AG09319 (cell line): ENCODE measurements around the gene LSAMP.

Source experiments
- DNase-seq: peaks from one replicate; pipeline ENCODE4 v3.0.0-alpha.2; 2010; ENCODE audit warnings: low read depth; ENCODE audit errors: extremely low read depth
- TF ChIP-seq, protein P1 (sequence below): IDR thresholded peaks from 2 replicates; pipeline ENCODE4 v1.5.1; 2011; ENCODE audit warnings: low read depth, mild to moderate bottlenecking, inconsistent platforms, low read length, moderate library complexity

Gene LSAMP

DNA sequence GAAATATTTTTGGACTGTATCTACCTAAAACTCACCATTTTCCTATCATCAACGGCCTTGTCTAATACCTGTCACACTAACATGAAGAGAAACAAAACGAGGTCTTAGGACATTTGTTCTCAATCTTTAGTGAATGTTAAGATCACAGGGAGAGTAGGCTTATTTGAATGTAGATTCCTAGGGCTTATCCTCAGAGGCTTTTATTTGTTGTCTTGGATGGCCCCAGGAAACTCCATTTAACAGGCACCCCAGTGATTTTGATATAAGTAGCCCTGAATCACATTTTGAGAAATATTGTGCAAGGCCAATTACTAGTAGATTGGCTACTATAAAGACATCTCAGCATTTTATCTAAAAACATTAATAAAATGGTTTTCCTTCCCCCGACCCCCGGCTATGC is 454.6 kb downstream of the LSAMP start:
- DNase-seq: no peak
- TF ChIP-seq, protein P1, sequence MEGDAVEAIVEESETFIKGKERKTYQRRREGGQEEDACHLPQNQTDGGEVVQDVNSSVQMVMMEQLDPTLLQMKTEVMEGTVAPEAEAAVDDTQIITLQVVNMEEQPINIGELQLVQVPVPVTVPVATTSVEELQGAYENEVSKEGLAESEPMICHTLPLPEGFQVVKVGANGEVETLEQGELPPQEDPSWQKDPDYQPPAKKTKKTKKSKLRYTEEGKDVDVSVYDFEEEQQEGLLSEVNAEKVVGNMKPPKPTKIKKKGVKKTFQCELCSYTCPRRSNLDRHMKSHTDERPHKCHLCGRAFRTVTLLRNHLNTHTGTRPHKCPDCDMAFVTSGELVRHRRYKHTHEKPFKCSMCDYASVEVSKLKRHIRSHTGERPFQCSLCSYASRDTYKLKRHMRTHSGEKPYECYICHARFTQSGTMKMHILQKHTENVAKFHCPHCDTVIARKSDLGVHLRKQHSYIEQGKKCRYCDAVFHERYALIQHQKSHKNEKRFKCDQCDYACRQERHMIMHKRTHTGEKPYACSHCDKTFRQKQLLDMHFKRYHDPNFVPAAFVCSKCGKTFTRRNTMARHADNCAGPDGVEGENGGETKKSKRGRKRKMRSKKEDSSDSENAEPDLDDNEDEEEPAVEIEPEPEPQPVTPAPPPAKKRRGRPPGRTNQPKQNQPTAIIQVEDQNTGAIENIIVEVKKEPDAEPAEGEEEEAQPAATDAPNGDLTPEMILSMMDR: no peak

DNA sequence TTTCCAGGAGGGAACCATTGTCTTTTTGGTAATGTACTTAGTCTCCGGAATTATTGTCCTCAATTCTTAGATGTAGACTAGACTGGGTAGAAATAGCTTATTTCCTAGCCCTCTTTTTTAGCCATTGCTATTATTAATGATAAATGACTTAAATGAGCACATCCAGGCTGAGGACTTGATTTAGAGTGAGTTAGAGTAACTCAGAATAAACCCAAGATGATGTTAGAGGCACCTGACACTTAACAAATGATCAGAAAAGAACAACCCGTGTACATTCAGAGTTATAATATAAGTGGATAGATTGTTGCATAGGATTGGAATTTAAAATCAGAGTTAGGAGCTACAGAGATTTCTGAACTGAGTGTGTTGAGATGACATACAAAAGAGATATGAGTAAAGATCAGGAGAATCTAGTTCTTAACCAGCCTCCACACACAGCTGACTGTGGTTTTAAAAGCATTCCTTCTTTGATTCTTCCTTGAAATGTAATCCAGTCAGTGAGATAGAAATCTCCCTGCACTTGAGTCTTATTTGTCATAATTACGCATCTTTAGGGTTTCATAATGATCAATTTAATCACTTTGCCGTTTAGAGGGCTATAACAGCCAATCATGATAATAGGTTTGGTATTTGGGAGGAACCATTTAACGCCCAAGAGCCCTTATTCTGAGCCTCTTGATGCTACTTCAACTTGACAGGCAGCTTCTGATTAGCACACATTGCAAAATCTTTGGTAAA is 455.4 kb downstream of the LSAMP start:
- TF ChIP-seq, protein P1: no peak
- no peak for DNase-seq

DNA sequence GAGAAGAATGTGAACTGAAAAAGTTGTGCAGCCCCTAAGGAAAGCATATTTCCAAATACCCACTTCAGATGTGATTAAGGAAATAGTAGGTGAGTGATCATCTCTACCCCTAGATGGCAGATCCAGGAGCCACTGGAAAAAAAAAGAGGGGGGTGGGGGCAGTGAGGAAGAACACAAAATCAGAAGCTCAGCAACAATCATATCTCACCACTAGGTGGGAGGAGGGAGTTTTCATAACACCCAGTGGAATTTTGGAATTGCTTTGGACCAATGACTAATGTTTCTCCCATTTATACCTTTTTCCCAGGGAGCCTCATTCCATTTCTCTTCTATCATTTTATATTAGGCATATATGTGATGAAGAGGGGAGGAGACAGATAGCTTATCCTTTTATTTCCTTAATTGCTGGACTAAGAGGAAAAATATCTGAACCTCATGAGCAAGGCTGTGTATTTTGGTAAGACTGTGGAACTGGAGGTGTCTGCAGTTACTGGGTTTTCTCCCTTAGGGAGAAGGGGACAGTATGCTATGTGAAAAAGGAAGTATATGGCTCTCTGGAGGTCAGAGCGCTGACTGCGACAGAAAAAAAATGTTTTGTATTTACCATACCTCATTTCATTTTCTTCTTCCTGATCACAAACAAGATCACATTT is 458.6 kb downstream of the LSAMP start:
- TF ChIP-seq, protein P1: peak; percentile 18
- no peak for DNase-seq

DNA sequence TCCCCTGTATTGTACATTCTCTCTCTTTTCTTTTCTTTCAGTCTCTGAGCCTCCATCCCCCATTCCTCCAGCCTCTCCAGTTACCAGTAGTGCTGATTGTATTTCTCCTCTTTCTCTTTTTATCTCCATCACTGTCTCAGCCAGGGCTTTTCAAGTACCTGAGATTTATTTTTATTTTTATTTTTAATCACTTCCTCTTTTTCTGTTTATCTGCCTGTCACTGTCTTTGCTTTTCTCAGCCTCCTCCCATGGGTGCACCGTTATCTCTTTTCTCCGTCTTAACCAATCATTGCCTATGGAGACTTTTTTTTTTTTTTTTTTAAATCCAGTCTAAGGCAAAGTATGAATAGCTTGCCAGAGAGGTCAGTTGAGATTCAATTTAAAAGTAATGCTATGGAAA is 462.7 kb downstream of the LSAMP start:
- TF ChIP-seq, protein P1: no peak
- DNase-seq: no peak

DNA sequence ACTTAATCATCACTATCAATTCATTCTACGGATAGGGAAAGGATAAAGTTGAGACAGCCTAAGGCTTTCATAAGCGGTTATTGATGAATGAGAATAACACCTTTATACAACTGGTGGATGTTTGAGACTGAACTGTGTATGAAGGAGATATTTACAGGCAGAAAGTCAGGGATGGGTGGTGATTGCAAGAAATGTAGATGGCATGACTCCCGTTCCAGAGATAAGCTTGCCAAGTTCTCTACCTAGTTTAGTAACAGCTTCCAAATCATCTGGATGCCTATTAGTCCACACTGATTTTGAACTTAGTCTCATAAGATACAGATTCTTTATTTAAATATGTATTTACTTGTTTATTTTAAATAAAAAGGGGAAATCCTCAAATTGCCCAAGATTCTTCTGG is 463.2 kb downstream of the LSAMP start:
- TF ChIP-seq, protein P1: no peak
- no peak for DNase-seq

DNA sequence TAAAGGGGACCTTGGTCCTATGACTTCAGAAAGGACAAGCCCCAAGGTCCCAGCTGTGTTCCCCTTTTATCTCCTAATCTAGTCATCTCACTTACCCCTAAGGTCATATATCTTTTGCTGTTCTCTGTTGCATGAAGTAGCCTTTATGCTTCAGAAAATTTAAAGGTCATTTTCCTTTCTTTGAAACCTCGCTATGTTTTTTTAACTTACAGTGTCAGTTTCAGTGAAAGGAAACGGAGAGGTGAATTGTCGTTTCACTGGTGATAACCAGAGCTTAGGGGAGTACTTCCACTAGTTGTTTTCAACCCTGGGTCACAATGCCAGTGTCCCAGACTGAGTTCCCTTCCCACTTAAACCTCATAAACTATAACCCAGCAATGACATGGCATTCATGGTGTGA is 464.6 kb downstream of the LSAMP start:
- TF ChIP-seq, protein P1: no peak

DNA sequence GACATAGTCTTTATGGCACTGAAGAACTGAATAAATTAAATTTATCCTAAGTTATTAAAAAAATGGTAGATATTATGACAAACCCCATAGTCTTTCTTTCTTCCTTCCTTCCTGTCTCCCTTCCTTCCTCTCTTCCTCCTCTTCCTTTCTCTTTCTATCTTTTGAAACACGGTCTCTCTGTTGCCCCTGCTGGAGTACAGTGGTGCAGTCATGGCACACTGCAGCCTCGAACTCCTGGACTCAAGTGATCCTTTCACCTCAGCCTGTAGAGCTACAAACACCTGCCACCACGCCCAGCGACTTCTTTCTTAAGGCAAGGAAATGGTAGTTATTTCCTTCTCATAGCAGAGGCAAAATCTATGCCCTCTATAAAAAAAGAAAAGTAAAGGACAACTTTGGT is 467.4 kb downstream of the LSAMP start:
- DNase-seq: no peak
- TF ChIP-seq, protein P1: no peak

More for the DNA sequence above, 464.6 kb downstream of the LSAMP start:
- DNase-seq: no peak
